Tibial nerve (tissue), 4 donors: ENCODE measurements around the gene CIAPIN1. TPM values are rescaled to one million over a fixed set of nuclear protein-coding genes. Genes with fewer than 3 reads are reported as not detected.

Experiments used
- DNase-seq, 2 donors: peaks; one replicate each; pipeline ENCODE4 v3.0.0-alpha.2; 2019; ENCODE audit warnings: low spot score in 2 of 2
- H3K27ac ChIP-seq, 4 donors: fragments of 200-600 bp; sonication (generic) in 3 of 4; one replicate each; pipeline ENCODE4 v1.5.1; 2017 to 2019; ENCODE audit warnings: mild to moderate bottlenecking in 1 of 4
- H3K27me3 ChIP-seq, 2 donors: fragments of 200-600 bp; sonication (generic) in 1 of 2; one replicate each; pipeline versions ENCODE4 v1.5.1 to v1.6.0; 2017 to 2019
- H3K36me3 ChIP-seq, 3 donors: fragments of 200-600 bp; sonication (generic); one replicate each; pipeline ENCODE4 v1.5.1; 2018 to 2019
- H3K4me1 ChIP-seq, 4 donors: fragments of 200-600 bp; sonication (generic) in 3 of 4; one replicate each; pipeline ENCODE4 v1.5.1; 2017 to 2019
- H3K4me3 ChIP-seq, 4 donors: fragments of 200-600 bp; sonication (generic) in 3 of 4; one replicate each; pipeline ENCODE4 v1.5.1; 2017 to 2019; ENCODE audit warnings: mild to moderate bottlenecking in 1 of 4, moderate library complexity in 1 of 4
- H3K9me3 ChIP-seq, 4 donors: fragments of 200-600 bp; sonication (generic) in 3 of 4; one replicate each; pipeline ENCODE4 v1.5.1; 2017 to 2019
- CTCF ChIP-seq, 5 experiments: fragments of 200-600 bp in 3 of 5; fragments of 450-650 bp in 2 of 5; sonication (generic) in 3 of 5; IDR thresholded peaks; one replicate each; pipeline ENCODE4 v1.5.1; 2016 to 2019; ENCODE audit warnings: antibody characterized with exemption in 5 of 5, mild to moderate bottlenecking in 3 of 5, moderate library complexity in 2 of 5
- EP300 ChIP-seq, 2 donors: sonication (generic); formaldehyde crosslinking; IDR thresholded peaks; one replicate each; pipeline ENCODE4 v1.6.1; 2017; ENCODE audit warnings: antibody characterized with exemption in 2 of 2, mild to moderate bottlenecking in 1 of 2
- POLR2A ChIP-seq, 2 donors: fragments of 450-650 bp; IDR thresholded peaks; one replicate each; pipeline ENCODE4 v1.6.1; 2017; ENCODE audit warnings: antibody characterized with exemption in 2 of 2, mild to moderate bottlenecking in 2 of 2, moderate library complexity in 2 of 2
- WGBS, 2 donors: methylation state at CpG; one replicate each; pipeline ENCODE4 v1.1.5; 2018; 5-methylcytosine and 5-hydroxymethylcytosine counted together
- total RNA-seq, 4 donors: library from RNA; depleted of rRNA; stranded (reverse); fragments of >200 nt; gene quantifications; one replicate each; pipeline ENCODE4 v1.1.0, GENCODE V29; 2016

CIAPIN1 gene
- total RNA-seq, 4 donors from 2014 or later: 23.4 to 26.7 (median 25.7) TPM

GRCh38 chr16:57482845-57483545 is 35.8 kb upstream of the CIAPIN1 start:
- Histone ChIP-seq H3K9me3 (no peaks in the 10 kb centered on the region), H3K4me3 (no peak overlapping the region), H3K27me3 (no peaks in the 10 kb centered on the region), H3K36me3 (no peaks in the 10 kb centered on the region), H3K27ac (no peak overlapping the region), H3K4me1 (peaks cover 0 to 67% (median 30%) of the 10 kb centered on the region in 4 donors)
- no peak for DNase-seq
- WGBS, 2 donors: 82 to 84% methylated on average over 13 of the region's 14 CpGs
- TF ChIP-seq POLR2A (IDR thresholded peaks at IDR 0.05): no peak
- TF ChIP-seq CTCF (IDR thresholded peaks at IDR 0.05): no peak
- no peak for TF ChIP-seq EP300 (IDR thresholded peaks at IDR 0.05)

GRCh38 chr16:57481421-57481820 is 34.2 kb upstream of the CIAPIN1 start:
- no peak overlapping the region for H3K4me3 ChIP-seq
- peak in 1 of 2 donors; percentile 10 for DNase-seq
- H3K36me3 ChIP-seq: no peaks in the 10 kb centered on the region
- peaks cover 0 to 69% (median 28%) of the 10 kb centered on the region in 4 donors for H3K4me1 ChIP-seq
- H3K27ac ChIP-seq: peak overlapping the region in 1 of 4 donors; percentile 72
- WGBS, 2 donors: 87 to 89% methylated on average over 4 of the region's 4 CpGs
- H3K9me3 ChIP-seq: no peaks in the 10 kb centered on the region
- H3K27me3 ChIP-seq: no peaks in the 10 kb centered on the region
- TF ChIP-seq CTCF (IDR thresholded peaks at IDR 0.05) (no peak), POLR2A (IDR thresholded peaks at IDR 0.05) (no peak), EP300 (IDR thresholded peaks at IDR 0.05) (no peak)

- DNase-seq: no peak
- Histone ChIP-seq H3K27ac (peak overlapping the region in 3 of 4 donors; percentile 71 to 72 (median 71)), H3K27me3 (no peaks in the 10 kb centered on the region), H3K4me3 (no peak overlapping the region), H3K4me1 (peaks cover 0 to 72% (median 28%) of the 10 kb centered on the region in 4 donors), H3K36me3 (no peaks in the 10 kb centered on the region), H3K9me3 (no peaks in the 10 kb centered on the region)
- WGBS, 2 donors: 58 to 63% methylated on average over 6 of the region's 6 CpGs
- no peak for TF ChIP-seq CTCF (IDR thresholded peaks at IDR 0.05)
- no peak for TF ChIP-seq POLR2A (IDR thresholded peaks at IDR 0.05)
- TF ChIP-seq EP300 (IDR thresholded peaks at IDR 0.05): no peak
Measured at GRCh38 chr16:57480754-57481230, 33.6 kb upstream of the CIAPIN1 start.

GRCh38 chr16:57479976-57480753 is 33.0 kb upstream of the CIAPIN1 start:
- Histone ChIP-seq H3K4me3 (peak overlapping the region; percentile 32 to 58 (median 50)), H3K27me3 (no peaks in the 10 kb centered on the region), H3K27ac (peak overlapping the region; percentile 23 to 72 (median 71)), H3K4me1 (peaks cover 0 to 67% (median 25%) of the 10 kb centered on the region in 4 donors), H3K9me3 (no peaks in the 10 kb centered on the region), H3K36me3 (peaks cover 0 to 3% (median 0%) of the 10 kb centered on the region in 3 donors)
- TF ChIP-seq EP300 (IDR thresholded peaks at IDR 0.05): no peak
- no peak for TF ChIP-seq CTCF (IDR thresholded peaks at IDR 0.05)
- TF ChIP-seq POLR2A (IDR thresholded peaks at IDR 0.05): no peak
- no peak for DNase-seq
- 8 to 39% methylated on average over 11 to 15 of the region's 15 CpGs for WGBS, 2 donors
